NCI-H1417 treated with DMSO at 0.1 percent for 48 hours (cell line): Measurements from ENCODE around the gene PITPNM1.

Experiments
- DNase-seq: peaks from one replicate; lab custom pipeline; 2025; lab: John Stamatoyannopoulos, UW

Gene PITPNM1

GRCh38 chr11:67503119-67504004, 1.8 kb downstream of the PITPNM1 start:
- no peak for DNase-seq

GRCh38 chr11:67502328-67502979, 2.7 kb downstream of the PITPNM1 start:
- no peak for DNase-seq

GRCh38 chr11:67501854-67502253, 3.3 kb downstream of the PITPNM1 start:
- DNase-seq = no peak

GRCh38 chr11:67500831-67501715, 4.1 kb downstream of the PITPNM1 start:
- DNase-seq = no peak

- no peak for DNase-seq
Observed at GRCh38 chr11:67500484-67500821, 4.7 kb downstream of the PITPNM1 start.

- DNase-seq = no peak
Observed at GRCh38 chr11:67499808-67500483, 5.2 kb downstream of the PITPNM1 start.

GRCh38 chr11:67498544-67498972, 6.6 kb downstream of the PITPNM1 start:
- DNase-seq = no peak

GRCh38 chr11:67497656-67498291, 7.4 kb downstream of the PITPNM1 start:
- no peak for DNase-seq

- DNase-seq = no peak
Observed at GRCh38 chr11:67496113-67496512, 9.1 kb downstream of the PITPNM1 start.

- no peak for DNase-seq
Observed at GRCh38 chr11:67495234-67496005, 9.7 kb downstream of the PITPNM1 start.

- no peak for DNase-seq
Observed at GRCh38 chr11:67494371-67495233, 10.6 kb downstream of the PITPNM1 start.

GRCh38 chr11:67493548-67494370, 11.4 kb downstream of the PITPNM1 start:
- DNase-seq = no peak

GRCh38 chr11:67492801-67493547, 12.2 kb downstream of the PITPNM1 start:
- no peak for DNase-seq

GRCh38 chr11:67492069-67492727, 13.0 kb downstream of the PITPNM1 start:
- DNase-seq = no peak

- DNase-seq = no peak
Observed at GRCh38 chr11:67491276-67492068, 13.7 kb downstream of the PITPNM1 start.

GRCh38 chr11:67490727-67491065, 14.5 kb downstream of the PITPNM1 start:
- DNase-seq = no peak
